Calu3 (cell line): ENCODE data around the gene SMNDC1. TPM values are rescaled to one million over a fixed set of nuclear protein-coding genes. Genes with fewer than 3 reads are reported as not detected.

Experiments used
- BruUV-seq: library from RNA; stranded (reverse); fragments of 400-500 nt; replicated peaks from 2 replicates; lab custom pipeline; 2021; lab: Mats Ljungman, UMichigan
- CTCF ChIA-PET: fragments of 300-600 bp; sonication (Branson Sonifier 250); formaldehyde crosslinking; loops from one replicate; lab custom pipeline; 2022; ENCODE audit warnings: antibody characterized with exemption; lab: Charles Lee
- DNase-seq: peaks from one replicate; pipeline ENCODE4 v3.0.0; 2022
- H3K27ac Mint-ChIP-seq: one replicate; pipeline ENCODE4 v1.8.0; 2022; ENCODE audit warnings: mixed read lengths; ENCODE audit not compliant: unreplicated experiment
- H3K27me3 Mint-ChIP-seq: one replicate; pipeline ENCODE4 v1.8.0; 2022; ENCODE audit warnings: mixed read lengths; ENCODE audit not compliant: unreplicated experiment
- H3K36me3 Mint-ChIP-seq: one replicate; pipeline ENCODE4 v1.8.0; 2022; ENCODE audit warnings: mild to moderate bottlenecking, moderate library complexity, mixed read lengths; ENCODE audit not compliant: insufficient read depth, unreplicated experiment
- H3K4me1 Mint-ChIP-seq: one replicate; pipeline ENCODE4 v1.8.0; 2022; ENCODE audit warnings: mild to moderate bottlenecking, low read depth, mixed read lengths; ENCODE audit not compliant: unreplicated experiment
- H3K4me3 Mint-ChIP-seq: one replicate; pipeline ENCODE4 v1.8.0; 2022; ENCODE audit warnings: mild to moderate bottlenecking, low read depth, moderate library complexity, mixed read lengths; ENCODE audit not compliant: unreplicated experiment
- H3K9me3 Mint-ChIP-seq: one replicate; pipeline ENCODE4 v1.8.0; 2022; ENCODE audit warnings: low read depth, mixed read lengths; ENCODE audit not compliant: unreplicated experiment
- CTCF ChIP-seq: fragments of 200-600 bp; IDR thresholded peaks from one replicate; pipeline ENCODE4 v1.8.0; 2022; ENCODE audit warnings: antibody characterized with exemption; ENCODE audit not compliant: unreplicated experiment
- intact Hi-C: fragments of 100-400 bp; cut with micrococcal nuclease; formaldehyde crosslinking; loops from one replicate; pipeline ENCODE4 v1.10.0; 2022; ENCODE audit not compliant: unreplicated experiment
- total RNA-seq: library from RNA; stranded (reverse); gene quantifications from 2 replicates; pipeline ENCODE4 v1.2.3, GENCODE V29; 2022

SMNDC1 gene
- total RNA-seq, 1 experiment from 2014 or later, result 32.8 TPM

GRCh38 chr10:110303681-110304080 is 1.0 kb downstream of the SMNDC1 start:
- CTCF ChIA-PET, result interaction anchor here (0.7 kb wide), 1 partner anchor 59 kb away, joined by 3 read pairs; no protein-coding TSS in a partner anchor
- H3K9me3 Mint-ChIP-seq, result no peaks in the 10 kb centered on the region

GRCh38 chr10:110300486-110300986 is 4.2 kb downstream of the SMNDC1 start:
- intact Hi-C loops, result no loop called here
- no TSS peak for BruUV-seq
- no peaks in the 10 kb centered on the region for H3K9me3 Mint-ChIP-seq
- no peak overlapping the region for H3K27ac Mint-ChIP-seq
- no peak for TF ChIP-seq CTCF
- H3K36me3 Mint-ChIP-seq, result peaks cover 44% of the 10 kb centered on the region
- H3K4me1 Mint-ChIP-seq, result peaks cover 10% of the 10 kb centered on the region
- H3K27me3 Mint-ChIP-seq, result no peaks in the 10 kb centered on the region
- DNase-seq, result no peak
- no peak overlapping the region for H3K4me3 Mint-ChIP-seq
- CTCF ChIA-PET, result no interaction called here

More at GRCh38 chr10:110303681-110304080, 1.0 kb downstream of the SMNDC1 start:
- Mint-ChIP-seq H3K27ac (peak overlapping the region; percentile 93), H3K4me1 (peaks cover 10% of the 10 kb centered on the region), H3K4me3 (peak overlapping the region; percentile 74), H3K36me3 (peaks cover 25% of the 10 kb centered on the region), H3K27me3 (no peaks in the 10 kb centered on the region)
- TF ChIP-seq CTCF, result no peak
- BruUV-seq, result no TSS peak
- DNase-seq, result no peak
- intact Hi-C loops, result no loop called here

GRCh38 chr10:110296966-110297365 is 7.8 kb downstream of the SMNDC1 start:
- TF ChIP-seq CTCF, result no peak
- no TSS peak for BruUV-seq
- intact Hi-C loops, result no loop called here
- no peak for DNase-seq
- Mint-ChIP-seq H3K9me3 (no peaks in the 10 kb centered on the region), H3K27me3 (no peaks in the 10 kb centered on the region), H3K4me1 (peaks cover 10% of the 10 kb centered on the region), H3K27ac (peak overlapping the region; percentile 37), H3K36me3 (peaks cover 24% of the 10 kb centered on the region), H3K4me3 (no peak overlapping the region)
- CTCF ChIA-PET, result no interaction called here

- intact Hi-C loops, result no loop called here
- Mint-ChIP-seq H3K27me3 (no peaks in the 10 kb centered on the region), H3K27ac (no peak overlapping the region), H3K36me3 (peaks cover 15% of the 10 kb centered on the region), H3K9me3 (no peaks in the 10 kb centered on the region), H3K4me1 (no peaks in the 10 kb centered on the region), H3K4me3 (no peak overlapping the region)
- CTCF ChIA-PET, result no interaction called here
- DNase-seq, result no peak
- no peak for TF ChIP-seq CTCF
- BruUV-seq, result no TSS peak
These were observed 17.9 kb downstream of the SMNDC1 start for GRCh38 chr10:110286841-110287240.
